ENCODE data around the gene GNA12. TPM values are rescaled to one million over a fixed set of nuclear protein-coding genes. Genes with fewer than 3 reads are reported as not detected.

Gene GNA12
- total RNA-seq, 4 donors from 2014 or later: 23.3 to 30.5 (median 28.7) TPM

DNA sequence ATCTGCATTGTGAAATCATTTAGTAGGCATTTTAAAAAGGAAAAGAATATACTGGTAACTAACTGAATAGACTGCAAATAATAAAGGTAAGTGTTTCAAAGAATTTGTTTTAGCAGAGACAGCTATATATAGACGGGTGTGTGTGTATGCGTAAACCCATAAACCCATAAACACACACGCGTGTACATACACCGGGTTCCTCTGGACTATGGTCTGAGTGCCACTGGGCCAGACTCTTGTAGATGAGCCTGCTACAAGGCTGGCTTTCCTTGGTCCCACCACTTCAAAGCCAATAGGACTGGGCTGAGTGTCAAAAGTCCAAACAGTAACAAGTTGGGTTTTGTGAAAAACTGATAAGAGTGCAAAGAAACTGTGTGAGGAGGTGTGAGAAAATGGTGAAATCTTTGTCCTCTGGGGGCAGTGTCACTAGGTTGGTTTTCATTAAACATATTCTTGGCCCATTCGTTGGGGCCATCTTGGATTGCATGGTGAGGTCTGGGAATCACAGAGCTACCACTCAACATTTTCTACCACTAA lies 39.8 kb downstream of the GNA12 start:
- TF ChIP-seq, protein P1, sequence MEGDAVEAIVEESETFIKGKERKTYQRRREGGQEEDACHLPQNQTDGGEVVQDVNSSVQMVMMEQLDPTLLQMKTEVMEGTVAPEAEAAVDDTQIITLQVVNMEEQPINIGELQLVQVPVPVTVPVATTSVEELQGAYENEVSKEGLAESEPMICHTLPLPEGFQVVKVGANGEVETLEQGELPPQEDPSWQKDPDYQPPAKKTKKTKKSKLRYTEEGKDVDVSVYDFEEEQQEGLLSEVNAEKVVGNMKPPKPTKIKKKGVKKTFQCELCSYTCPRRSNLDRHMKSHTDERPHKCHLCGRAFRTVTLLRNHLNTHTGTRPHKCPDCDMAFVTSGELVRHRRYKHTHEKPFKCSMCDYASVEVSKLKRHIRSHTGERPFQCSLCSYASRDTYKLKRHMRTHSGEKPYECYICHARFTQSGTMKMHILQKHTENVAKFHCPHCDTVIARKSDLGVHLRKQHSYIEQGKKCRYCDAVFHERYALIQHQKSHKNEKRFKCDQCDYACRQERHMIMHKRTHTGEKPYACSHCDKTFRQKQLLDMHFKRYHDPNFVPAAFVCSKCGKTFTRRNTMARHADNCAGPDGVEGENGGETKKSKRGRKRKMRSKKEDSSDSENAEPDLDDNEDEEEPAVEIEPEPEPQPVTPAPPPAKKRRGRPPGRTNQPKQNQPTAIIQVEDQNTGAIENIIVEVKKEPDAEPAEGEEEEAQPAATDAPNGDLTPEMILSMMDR (IDR thresholded peaks at IDR 0.05; ENCODE audit: low read depth): no peak

DNA sequence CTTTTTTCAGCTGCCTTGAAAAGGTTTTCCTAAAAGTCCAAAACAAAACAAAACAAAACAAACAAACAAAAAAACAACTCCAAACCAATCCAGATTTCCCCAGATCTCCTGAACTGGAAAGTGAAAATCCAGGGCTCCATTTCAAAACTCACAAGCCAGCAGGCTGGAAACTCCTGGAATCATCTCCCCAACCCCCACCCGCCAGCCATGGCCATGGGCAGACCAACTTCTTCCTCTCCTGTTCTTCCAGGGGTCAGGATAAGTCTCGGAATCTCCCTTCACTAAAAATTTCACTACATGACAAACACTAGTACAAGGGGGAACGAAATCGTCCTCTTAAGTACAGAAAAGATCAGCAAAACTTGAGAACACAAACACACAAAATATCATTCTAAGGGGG lies 40.4 kb downstream of the GNA12 start:
- TF ChIP-seq, protein P1 (IDR thresholded peaks at IDR 0.05; ENCODE audit: low read depth): no peak

DNA sequence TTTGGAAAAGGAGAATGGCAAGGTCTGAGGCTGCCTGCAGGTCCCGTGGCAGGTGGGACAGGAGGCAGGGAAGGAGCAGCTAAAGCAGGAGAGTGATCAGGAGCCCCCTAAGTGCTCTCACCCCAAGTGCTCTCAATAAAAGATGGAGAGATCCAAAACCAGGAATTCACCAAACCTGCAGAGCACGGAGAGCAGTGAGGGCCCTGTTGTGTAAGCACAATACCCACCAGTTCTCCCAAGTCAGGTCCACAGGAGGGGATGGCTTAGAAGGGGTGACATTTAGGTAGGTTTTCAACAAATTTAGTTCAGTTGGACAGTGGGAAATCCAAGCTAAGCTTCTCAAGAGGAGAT lies 40.8 kb downstream of the GNA12 start:
- TF ChIP-seq, protein P1 (IDR thresholded peaks at IDR 0.05; ENCODE audit: low read depth): no peak

DNA sequence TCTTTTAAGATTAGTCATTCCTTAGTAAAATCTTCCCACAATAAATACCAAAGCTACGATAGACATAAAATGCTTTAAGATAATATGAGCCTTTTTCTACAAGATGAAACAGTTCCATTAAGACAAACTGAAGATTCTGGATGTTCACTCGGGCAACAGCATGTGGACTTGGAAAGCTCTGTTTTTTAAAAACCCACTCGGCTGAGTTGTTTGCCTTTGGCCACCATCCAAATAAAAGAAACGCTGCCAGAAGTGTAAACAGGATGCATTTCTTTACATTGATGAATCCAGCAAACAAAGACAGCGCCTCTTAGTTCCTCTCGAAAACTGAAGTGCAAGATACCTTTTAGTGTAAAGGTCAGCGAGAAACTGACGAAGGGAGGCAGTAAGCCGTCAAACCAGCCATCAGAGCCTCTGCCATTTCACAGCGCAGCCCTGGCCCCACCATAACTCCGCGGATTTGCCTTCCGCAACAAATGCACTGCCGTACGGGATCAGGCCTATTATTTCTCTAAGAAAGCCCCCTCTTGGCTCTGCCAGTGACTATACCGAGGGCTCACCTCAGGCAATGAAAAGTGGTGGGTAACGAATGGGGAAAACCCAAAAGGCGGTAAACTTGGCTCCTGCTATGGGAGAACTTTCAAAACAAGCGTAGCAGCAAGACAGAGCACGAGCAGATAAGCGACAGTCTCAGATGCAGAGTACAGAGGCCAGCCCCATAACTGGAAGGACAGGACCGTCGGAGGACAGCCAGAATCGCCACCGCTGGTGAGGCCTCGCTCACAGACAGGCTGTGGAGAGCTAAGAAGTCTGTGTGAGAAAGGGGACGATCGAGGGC lies 41.4 kb downstream of the GNA12 start:
- TF ChIP-seq, protein P1 (IDR thresholded peaks at IDR 0.05; ENCODE audit: low read depth): no peak

DNA sequence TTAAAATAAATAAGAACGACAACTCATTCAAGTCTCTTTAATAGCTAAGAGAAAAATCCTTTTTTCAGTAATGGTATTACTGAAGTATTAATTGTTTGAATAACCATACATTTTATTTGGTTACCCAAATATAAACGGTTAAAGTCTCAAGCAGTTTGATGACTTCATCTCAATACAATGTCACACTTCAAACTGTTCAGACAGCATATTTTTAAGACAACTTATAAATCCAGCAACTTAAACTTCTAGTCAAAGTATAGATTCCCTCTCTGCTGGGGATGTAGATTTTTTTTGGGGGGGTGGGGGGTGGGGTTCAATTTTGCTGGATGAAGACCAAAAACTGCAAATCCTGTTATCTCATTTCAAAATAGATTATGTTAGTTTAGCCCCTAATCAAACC lies 42.0 kb downstream of the GNA12 start:
- TF ChIP-seq, protein P1 (IDR thresholded peaks at IDR 0.05; ENCODE audit: low read depth): no peak

DNA sequence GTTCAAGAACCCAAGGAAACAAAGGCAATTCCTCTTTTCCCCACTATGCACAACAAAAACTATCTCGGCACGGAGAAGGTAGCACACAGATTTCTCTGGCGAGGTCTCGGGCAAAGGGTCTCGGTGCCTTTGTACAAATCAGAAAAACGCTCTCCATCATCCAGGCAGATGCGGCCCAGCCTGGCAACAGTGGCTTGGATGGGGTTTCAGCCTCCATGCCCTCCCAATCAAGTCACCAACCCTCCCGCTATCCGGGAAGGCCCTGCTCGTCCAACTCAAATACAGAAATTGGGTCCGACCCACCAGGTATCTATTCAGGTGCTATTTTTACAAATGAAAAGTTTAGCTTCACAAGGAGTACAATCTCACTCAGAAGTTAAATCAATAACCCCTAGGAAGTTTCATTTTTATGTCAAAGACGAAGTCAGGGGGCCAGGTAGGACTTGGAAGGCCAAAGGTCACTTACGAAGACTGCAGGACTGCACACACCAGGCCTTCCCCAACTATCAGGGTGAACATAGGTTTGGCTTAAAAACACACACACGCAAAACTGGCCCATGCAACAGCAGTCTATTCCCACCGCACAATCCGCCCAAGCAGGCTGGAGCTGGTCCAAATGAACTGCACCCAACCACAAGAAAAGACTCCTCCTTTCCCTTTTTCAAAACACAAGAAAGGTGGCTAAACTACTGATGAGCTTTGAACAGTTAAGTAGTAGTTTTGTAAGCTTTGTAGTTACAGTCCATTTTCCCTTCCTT lies 43.0 kb downstream of the GNA12 start:
- TF ChIP-seq, protein P1 (IDR thresholded peaks at IDR 0.05; ENCODE audit: low read depth): no peak
